IPS-NIHi11 (cell line): ENCODE data around the gene DNM1.

Source experiments
- DNase-seq: peaks from one replicate; pipeline ENCODE4 v3.0.0; 2012; ENCODE audit warnings: mixed read lengths, low spot score

Gene DNM1

GRCh38 chr9:128205296-128205944 is 2.2 kb downstream of the DNM1 start:
- DNase-seq: no peak

- DNase-seq: no peak
Measured at GRCh38 chr9:128206484-128206883, 3.3 kb downstream of the DNM1 start.

GRCh38 chr9:128206916-128207910 is 4.0 kb downstream of the DNM1 start:
- DNase-seq: no peak

GRCh38 chr9:128208386-128208785 is 5.2 kb downstream of the DNM1 start:
- DNase-seq: no peak

- DNase-seq: no peak
Measured at GRCh38 chr9:128208946-128209669, 5.9 kb downstream of the DNM1 start.

GRCh38 chr9:128211186-128211980 is 8.2 kb downstream of the DNM1 start:
- no peak for DNase-seq

- no peak for DNase-seq
Measured at GRCh38 chr9:128211981-128212281, 8.8 kb downstream of the DNM1 start.

GRCh38 chr9:128213746-128214497 is 10.7 kb downstream of the DNM1 start:
- DNase-seq: no peak

GRCh38 chr9:128214571-128215490 is 11.7 kb downstream of the DNM1 start:
- peak; percentile 5 for DNase-seq

GRCh38 chr9:128215491-128216409 is 12.6 kb downstream of the DNM1 start:
- no peak for DNase-seq

- no peak for DNase-seq
Measured at GRCh38 chr9:128216781-128217553, 13.8 kb downstream of the DNM1 start.

GRCh38 chr9:128218172-128218517 is 15.0 kb downstream of the DNM1 start:
- DNase-seq: no peak

- peak; percentile 100 for DNase-seq
Measured at GRCh38 chr9:128218518-128219389, 15.6 kb downstream of the DNM1 start.

- DNase-seq: no peak
Measured at GRCh38 chr9:128219831-128220230, 16.7 kb downstream of the DNM1 start.

GRCh38 chr9:128222026-128222425 is 18.8 kb downstream of the DNM1 start:
- DNase-seq: no peak

- no peak for DNase-seq
Measured at GRCh38 chr9:128222880-128223670, 19.9 kb downstream of the DNM1 start.
